Thyroid gland (tissue), 4 donors: ENCODE measurements around the gene ITPR2.

ENCODE experiments used
- CTCF ChIP-seq, 6 experiments: fragments of 200-600 bp in 3 of 6; fragments of 450-650 bp in 3 of 6; sonication (generic) in 3 of 6; IDR thresholded peaks; one replicate each; pipeline ENCODE4 v1.5.1; 2016 to 2019; ENCODE audit warnings: antibody characterized with exemption in 6 of 6, mild to moderate bottlenecking in 2 of 6, inconsistent platforms in 1 of 6, moderate library complexity in 1 of 6
- POLR2A ChIP-seq, 2 donors: fragments of 450-650 bp; IDR thresholded peaks; one replicate each; pipeline ENCODE4 v1.6.1; 2017; ENCODE audit warnings: antibody characterized with exemption in 2 of 2, mild to moderate bottlenecking in 2 of 2, moderate library complexity in 1 of 2

- no peak for TF ChIP-seq POLR2A (IDR thresholded peaks at IDR 0.05)
- TF ChIP-seq CTCF (IDR thresholded peaks at IDR 0.05) = no peak
Measured at GRCh38 chr12:26830783-26831551, 2.0 kb downstream of the ITPR2 start.
